ENCODE results near the gene RALB. TPM values are rescaled to one million over a fixed set of nuclear protein-coding genes. Genes with fewer than 3 reads are reported as not detected.
"Not testable (repeated sequence)": the region's sequence is repeated elsewhere in the genome, so short reads cannot be mapped to it uniquely, and the experiment has no call there.

The RALB gene
- total RNA-seq, 1 donor from 2014 or later: 181 TPM

DNA sequence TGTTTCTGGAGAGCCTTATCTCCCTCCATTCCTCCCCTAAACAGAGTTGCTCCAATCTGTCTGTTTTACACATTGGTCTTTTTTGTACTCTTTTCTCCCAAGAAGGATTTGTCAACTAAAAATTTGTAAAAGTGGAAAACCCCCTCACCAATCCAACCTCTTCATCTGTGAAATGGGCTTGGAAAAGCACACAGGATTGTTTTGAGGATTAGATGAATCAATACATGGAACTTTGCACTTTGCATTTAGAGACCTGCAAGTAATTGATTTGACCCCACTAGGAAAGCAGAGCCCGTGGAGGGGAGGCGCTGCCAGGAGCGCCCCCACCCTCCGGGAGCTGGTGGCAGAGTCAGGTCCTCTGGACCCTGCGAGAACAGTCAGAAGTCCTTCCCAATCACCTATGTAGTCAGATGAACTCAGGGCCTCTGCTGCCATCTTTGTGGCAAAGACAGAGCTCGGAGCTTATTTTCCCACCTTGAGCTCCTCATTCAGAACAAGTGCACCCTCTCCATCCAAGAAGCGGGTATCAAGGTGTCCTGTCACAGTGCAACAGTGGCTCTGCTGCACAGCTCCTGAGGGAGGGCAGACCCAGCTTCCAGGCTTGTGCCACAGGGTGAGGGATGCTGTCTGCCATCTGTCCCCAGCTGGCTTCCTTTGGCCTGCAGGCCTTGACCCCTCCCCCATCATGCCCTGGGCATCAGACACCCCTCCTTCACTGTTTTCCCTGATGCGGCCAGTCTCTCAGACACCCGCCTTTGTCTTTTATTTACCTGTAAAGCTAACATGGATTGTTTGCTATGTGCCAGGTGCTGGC lies 27.7 kb upstream of the RALB start:
- no peak for DNase-seq (ENCODE audit: low read depth in 2 of 2)

GRCh38 chr2:120225549-120226065 lies 27.0 kb upstream of the RALB start:
- DNase-seq (ENCODE audit: low read depth in 2 of 2): no peak

- no peak for DNase-seq (ENCODE audit: low read depth in 2 of 2)
Measured at GRCh38 chr2:120226316-120226715, 26.3 kb upstream of the RALB start.

GRCh38 chr2:120227111-120227991 lies 25.3 kb upstream of the RALB start:
- DNase-seq (ENCODE audit: low read depth in 2 of 2): no peak

DNA sequence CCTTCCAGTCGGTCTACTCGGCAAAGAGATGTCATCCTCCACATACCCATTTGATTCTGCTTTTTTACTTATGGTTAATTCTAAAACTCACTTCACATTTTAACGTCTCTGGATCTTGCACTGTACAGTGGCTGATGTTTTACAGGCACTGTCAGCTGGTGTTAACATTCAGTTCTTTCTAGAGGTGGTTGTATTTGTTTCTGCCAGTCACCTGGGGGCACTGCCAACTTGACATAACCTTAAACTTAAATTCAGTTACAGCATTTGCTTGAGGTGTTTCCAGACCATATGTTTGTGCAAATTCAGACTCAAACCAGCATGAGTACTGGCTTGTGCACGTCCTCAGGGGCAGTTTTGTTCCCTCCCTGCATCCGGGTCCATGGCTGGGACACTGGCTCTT lies 24.1 kb upstream of the RALB start:
- peak in 1 of 2 donors; percentile 37 for DNase-seq (ENCODE audit: low read depth in 2 of 2)

- no peak for DNase-seq (ENCODE audit: low read depth in 2 of 2)
Measured at GRCh38 chr2:120229341-120229740, 23.3 kb upstream of the RALB start.

- DNase-seq (ENCODE audit: low read depth in 2 of 2): no peak
Measured at GRCh38 chr2:120230515-120231471, 21.9 kb upstream of the RALB start.

GRCh38 chr2:120231564-120231973 lies 21.1 kb upstream of the RALB start:
- DNase-seq (ENCODE audit: low read depth in 2 of 2): no peak

- DNase-seq (ENCODE audit: low read depth in 2 of 2): no peak
Measured at GRCh38 chr2:120231974-120232635, 20.5 kb upstream of the RALB start.

DNA sequence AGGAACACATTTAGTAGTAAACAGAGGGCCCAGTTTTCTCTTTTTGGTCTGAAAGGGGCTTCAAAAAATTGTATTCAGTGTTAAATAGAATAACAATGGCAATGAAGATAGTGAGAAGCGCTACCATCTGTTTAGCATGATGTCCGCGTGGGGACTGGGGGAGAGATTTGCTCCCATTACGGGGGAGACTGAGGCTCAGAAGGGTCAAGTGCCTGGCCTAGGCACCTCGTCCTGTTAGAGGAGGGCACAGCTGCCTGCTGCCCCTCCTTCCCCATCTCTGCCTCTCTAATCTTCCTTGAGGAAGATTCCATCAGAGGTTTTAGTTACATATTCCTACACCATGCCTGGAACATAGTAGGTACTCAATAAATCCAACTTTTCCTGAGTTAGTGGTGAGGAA lies 19.4 kb upstream of the RALB start:
- DNase-seq (ENCODE audit: low read depth in 2 of 2): no peak

DNA sequence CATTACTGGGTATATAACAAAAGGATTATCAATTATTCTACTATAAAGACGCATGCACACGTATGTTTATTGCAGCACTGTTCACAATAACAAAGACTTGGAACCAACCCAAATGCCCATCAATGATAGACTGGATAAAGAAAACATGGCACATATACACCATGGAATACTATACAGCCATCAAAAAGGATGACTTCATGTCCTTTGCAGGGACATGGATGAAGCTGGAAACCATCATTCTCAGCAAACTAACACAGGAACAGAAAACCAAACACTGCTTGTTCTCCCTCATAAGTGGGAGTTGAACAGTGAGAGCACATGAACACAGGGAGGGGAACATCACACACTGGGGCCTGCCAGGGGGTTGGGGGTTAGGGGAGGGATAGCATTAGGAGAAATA lies 17.5 kb upstream of the RALB start:
- not testable (repeated sequence) for DNase-seq (ENCODE audit: low read depth in 2 of 2)

- DNase-seq (ENCODE audit: low read depth in 2 of 2): no peak
Measured at GRCh38 chr2:120235681-120236080, 17.0 kb upstream of the RALB start.

GRCh38 chr2:120236316-120236715 lies 16.3 kb upstream of the RALB start:
- no peak for DNase-seq (ENCODE audit: low read depth in 2 of 2)

- DNase-seq (ENCODE audit: low read depth in 2 of 2): no peak
Measured at GRCh38 chr2:120236791-120237190, 15.9 kb upstream of the RALB start.

GRCh38 chr2:120237491-120237902 lies 15.2 kb upstream of the RALB start:
- DNase-seq (ENCODE audit: low read depth in 2 of 2): peak in 1 of 2 donors; percentile 54

- peak in 1 of 2 donors; percentile 79 for DNase-seq (ENCODE audit: low read depth in 2 of 2)
Measured at GRCh38 chr2:120238728-120239487, 13.7 kb upstream of the RALB start.

DNA sequence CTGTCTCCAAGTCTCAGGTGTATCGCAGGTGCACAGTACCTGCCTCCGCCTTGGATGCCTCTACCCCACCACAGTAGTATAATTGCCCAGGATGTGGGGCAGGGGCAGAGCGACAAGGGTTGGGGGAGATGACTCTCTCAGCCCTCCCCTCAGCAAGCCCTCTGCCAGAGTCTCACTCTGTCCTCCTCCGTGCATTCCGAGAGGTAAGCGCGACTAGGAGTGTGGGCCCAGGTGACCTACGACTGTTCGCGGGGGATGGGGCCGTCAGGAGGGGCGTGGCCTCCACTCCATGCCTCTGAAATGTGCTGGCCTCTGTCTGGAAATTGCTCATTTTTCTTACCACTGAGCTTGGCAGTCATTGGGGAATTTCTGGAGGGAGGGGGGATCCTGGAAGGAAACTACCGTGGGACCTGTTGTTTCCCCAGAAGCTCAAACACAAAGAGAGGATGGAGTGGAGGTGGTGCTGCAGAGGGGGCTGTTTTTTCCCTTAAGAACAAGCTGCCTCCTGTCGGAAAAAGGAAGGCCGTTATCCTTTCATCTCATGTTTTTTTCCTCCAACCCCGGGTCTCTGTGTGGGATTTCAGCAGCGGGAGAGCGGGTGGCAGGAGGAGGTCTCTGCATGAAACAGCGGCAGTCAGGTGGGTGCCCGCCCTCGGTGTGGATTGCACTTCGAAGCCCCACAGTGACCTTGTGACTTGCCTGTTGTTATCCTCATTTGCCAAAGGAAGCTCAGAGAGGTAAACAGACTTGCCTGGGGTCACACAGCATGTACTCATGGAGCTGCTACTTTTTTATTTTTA lies 13.0 kb upstream of the RALB start:
- peak; percentile 95 to 99 for DNase-seq (ENCODE audit: low read depth in 2 of 2)

- DNase-seq (ENCODE audit: low read depth in 2 of 2): no peak
Measured at GRCh38 chr2:120240901-120241429, 11.7 kb upstream of the RALB start.

GRCh38 chr2:120241684-120242083 lies 11.0 kb upstream of the RALB start:
- DNase-seq (ENCODE audit: low read depth in 2 of 2): no peak

Measured in dermis microvascular lymphatic vessel endothelial cell (primary cell).